HepG2 (cell line): Measurements from ENCODE around the gene HPS4. TPM values are rescaled to one million over a fixed set of nuclear protein-coding genes. Genes with fewer than 3 reads are reported as not detected.

Experiments used
- ATAC-seq: fragments of 200-7000 bp; cut with Tn5 transposase; 3 replicates; pipeline ENCODE4 v1.9.1; 2020; ENCODE audit warnings: mild to moderate bottlenecking, moderate library complexity
- BruUV-seq: library from RNA; stranded (reverse); fragments of 400-500 nt; replicated peaks from 2 replicates; lab custom pipeline; 2021; lab: Mats Ljungman, UMichigan
- CTCF ChIA-PET: fragments of 300-600 bp; formaldehyde crosslinking; extraction: SDS; loops from one replicate; lab custom pipeline; 2021; ENCODE audit warnings: low total read pairs, inconsistent platforms, low intra/inter-chr PET ratio; lab: Yijun Ruan, JAX
- POLR2A ChIA-PET: fragments of 350-600 bp; sonication (Branson Sonifier 250); formaldehyde crosslinking; loops from one replicate; lab custom pipeline; 2020; ENCODE audit warnings: antibody characterized with exemption, inconsistent platforms; lab: Yijun Ruan, JAX
- DNase-seq: peaks from one replicate; pipeline ENCODE4 v3.0.0-alpha.2; 2015; ENCODE audit warnings: low spot score
- FAIRE-seq: peaks from 3 replicates; lab custom pipeline; 2011; peaks lifted over from hg19 to GRCh38; lab: Jason Lieb, UNC
- H2AFZ ChIP-seq: one replicate; pipeline ENCODE4 v1.6.1; 2011; ENCODE audit warnings: low read length, inconsistent platforms
- H3K27ac ChIP-seq: fragments of 300-600 bp; 3 replicates; pipeline ENCODE4 v1.8.0; 2011; ENCODE audit warnings: mixed run types, mild to moderate bottlenecking, mixed read lengths, low read length, inconsistent platforms; ENCODE audit not compliant: insufficient read depth; ENCODE audit errors: extremely low read length
- H3K27me3 ChIP-seq, 2 experiments: fragments of 200-600 bp in 1 of 2; 2 replicates in 1 of 2; 3 replicates in 1 of 2; pipeline versions ENCODE4 v1.6.0 to v1.8.0; 2011; ENCODE audit warnings: low read length in 2 of 2, mild to moderate bottlenecking in 2 of 2, moderate library complexity in 2 of 2, inconsistent platforms in 1 of 2; ENCODE audit not compliant: insufficient read depth in 2 of 2, control insufficient read depth in 1 of 2
- H3K36me3 ChIP-seq, 2 experiments: fragments of 200-600 bp in 1 of 2; replicated peaks in 1 of 2; 2 replicates in 1 of 2; 3 replicates in 1 of 2; pipeline versions ENCODE4 v1.5.1 to v1.8.0; 2011; ENCODE audit warnings: low read length in 2 of 2, inconsistent platforms in 1 of 2; ENCODE audit not compliant: insufficient read depth in 2 of 2, control insufficient read depth in 1 of 2
- H3K4me1 ChIP-seq: 2 replicates; pipeline ENCODE4 v1.5.1; 2012; ENCODE audit warnings: low read length, inconsistent platforms; ENCODE audit not compliant: insufficient read depth
- H3K4me2 ChIP-seq: 2 replicates; pipeline ENCODE4 v1.6.0; 2011; ENCODE audit warnings: low read depth, low read length, inconsistent platforms
- H3K4me3 ChIP-seq, 3 experiments: fragments of 200-600 bp in 1 of 3; sonication (generic), shearing (Covaris generic) in 1 of 3; replicated peaks in 1 of 3; 2 replicates each; pipeline ENCODE4 v1.5.1; 2011 to 2016; ENCODE audit warnings: low read length in 3 of 3, inconsistent platforms in 2 of 3, low read depth in 2 of 3, mild to moderate bottlenecking in 2 of 3, control low read depth in 1 of 3, mixed read lengths in 1 of 3; ENCODE audit not compliant: insufficient read depth in 1 of 3
- H3K79me2 ChIP-seq: one replicate; pipeline ENCODE4 v1.6.1; 2011; ENCODE audit warnings: low read length, inconsistent platforms; ENCODE audit not compliant: insufficient read depth
- H3K9ac ChIP-seq: 2 replicates; pipeline ENCODE4 v1.6.0; 2011; ENCODE audit warnings: mild to moderate bottlenecking, low read depth, low read length, inconsistent platforms; ENCODE audit not compliant: insufficient read depth
- H3K9me3 ChIP-seq: 2 replicates; pipeline ENCODE4 v1.5.1; 2012; ENCODE audit warnings: mild to moderate bottlenecking, low read length
- H4K20me1 ChIP-seq: 2 replicates; pipeline ENCODE4 v1.6.0; 2011; ENCODE audit warnings: inconsistent platforms, mild to moderate bottlenecking, low read length, moderate library complexity; ENCODE audit not compliant: insufficient read depth
- ARHGAP35 ChIP-seq: sonication (generic); formaldehyde crosslinking; IDR thresholded peaks from 2 replicates; pipeline ENCODE4 v1.9.0; 2022; ENCODE audit warnings: mild to moderate bottlenecking, inconsistent platforms, moderate library complexity, missing genetic modification reagents, borderline replicate concordance
- CBFB ChIP-seq: sonication (generic); formaldehyde crosslinking; IDR thresholded peaks from 2 replicates; pipeline ENCODE4 v1.4.0; 2020; ENCODE audit warnings: missing genetic modification reagents
- CTCF ChIP-seq: sonication (generic); formaldehyde crosslinking; IDR thresholded peaks from 2 replicates; pipeline ENCODE4 v1.5.0; 2020; ENCODE audit warnings: mild to moderate bottlenecking, missing genetic modification reagents, moderate library complexity
- FOXP1 ChIP-seq, 2 experiments: fragments of 450-650 bp in 1 of 2; IDR thresholded peaks; 2 replicates each; pipeline ENCODE4 v1.6.1; 2017 to 2018; ENCODE audit warnings: antibody characterized with exemption in 1 of 2
- GPN1 ChIP-seq: sonication (generic); formaldehyde crosslinking; IDR thresholded peaks from 2 replicates; pipeline ENCODE4 v1.5.1; 2020; ENCODE audit warnings: missing genetic modification reagents, borderline replicate concordance
- HES4 ChIP-seq: sonication (generic); formaldehyde crosslinking; IDR thresholded peaks from 2 replicates; pipeline ENCODE4 v1.9.0; 2021; ENCODE audit warnings: mild to moderate bottlenecking, missing genetic modification reagents, borderline replicate concordance
- RAD21 ChIP-seq: fragments of 450-650 bp; formaldehyde crosslinking; IDR thresholded peaks from 2 replicates; pipeline ENCODE4 v1.5.0; 2020; ENCODE audit warnings: mild to moderate bottlenecking
- RNF219 ChIP-seq: sonication (generic); formaldehyde crosslinking; IDR thresholded peaks from 2 replicates; pipeline ENCODE4 v1.5.0; 2020; ENCODE audit warnings: mild to moderate bottlenecking, missing genetic modification reagents
- SMC3 ChIP-seq: IDR thresholded peaks from 2 replicates; pipeline ENCODE4 v1.6.1; 2011; ENCODE audit warnings: low read length, improper control_type of control experiment
- STAG1 ChIP-seq: sonication (generic); formaldehyde crosslinking; IDR thresholded peaks from 2 replicates; pipeline ENCODE4 v1.4.0; 2020; ENCODE audit warnings: missing genetic modification reagents
- WIZ ChIP-seq: sonication (generic); formaldehyde crosslinking; IDR thresholded peaks from 2 replicates; pipeline ENCODE4 v1.5.1; 2020; ENCODE audit warnings: mild to moderate bottlenecking, missing genetic modification reagents
- ZNF235 ChIP-seq: sonication (generic); formaldehyde crosslinking; IDR thresholded peaks from 2 replicates; pipeline ENCODE4 v1.8.1; 2023; ENCODE audit warnings: mild to moderate bottlenecking, missing genetic modification reagents, borderline replicate concordance
- ZNF253 ChIP-seq: sonication (generic); formaldehyde crosslinking; IDR thresholded peaks from 2 replicates; pipeline ENCODE4 v1.8.0; 2022; ENCODE audit warnings: mild to moderate bottlenecking, missing genetic modification reagents, borderline replicate concordance
- ZNF382 ChIP-seq: sonication (generic); formaldehyde crosslinking; IDR thresholded peaks from 2 replicates; pipeline ENCODE4 v1.5.0; 2020; ENCODE audit warnings: missing genetic modification reagents, mild to moderate bottlenecking, borderline replicate concordance
- ZNF549 ChIP-seq: sonication (generic); formaldehyde crosslinking; IDR thresholded peaks from 2 replicates; pipeline ENCODE4 v1.5.0; 2020; ENCODE audit warnings: missing genetic modification reagents
- ZNF558 ChIP-seq: sonication (generic); formaldehyde crosslinking; IDR thresholded peaks from 2 replicates; pipeline ENCODE4 v1.9.0; 2022; ENCODE audit warnings: mild to moderate bottlenecking, missing genetic modification reagents, borderline replicate concordance
- ZNF615 ChIP-seq: sonication (generic); formaldehyde crosslinking; IDR thresholded peaks from 2 replicates; pipeline ENCODE4 v1.5.0; 2020; ENCODE audit warnings: mild to moderate bottlenecking, missing genetic modification reagents, borderline replicate concordance
- ZNF768 ChIP-seq: sonication (generic); formaldehyde crosslinking; IDR thresholded peaks from 2 replicates; pipeline ENCODE4 v1.4.0; 2020; ENCODE audit warnings: missing genetic modification reagents
- ZSCAN5A ChIP-seq: sonication (generic); formaldehyde crosslinking; IDR thresholded peaks from 2 replicates; pipeline ENCODE4 v1.8.0; 2022; ENCODE audit warnings: mild to moderate bottlenecking, missing genetic modification reagents, borderline replicate concordance
- WGBS: methylation state at CpG from one replicate; pipeline ENCODE4 v1.1.6; 2017; ENCODE audit warnings: low lambda C conversion rate; 5-methylcytosine and 5-hydroxymethylcytosine counted together
- in situ Hi-C: cut with HindIII; loops from 2 replicates; pipeline ENCODE4 v1.10.0; 2017; ENCODE audit warnings: low pct_unique_long_range_greater_than_20kb; ENCODE audit not compliant: extremely low pct_ligation_motif_present
- intact Hi-C: fragments of 100-400 bp; cut with micrococcal nuclease; formaldehyde crosslinking; loops from one replicate; pipeline ENCODE4 v1.10.0; 2022; ENCODE audit not compliant: unreplicated experiment
- polyA plus RNA-seq, 8 experiments: library from polyadenylated mRNA; depleted of rRNA in 3 of 8; stranded (reverse) in 7 of 8; unstranded in 1 of 8; fragments of >200 nt; fragmentation: Illumina TruSeq in 4 of 8; extraction: Trizol in 4 of 8; gene quantifications; 2 replicates each; pipeline versions ENCODE4 v1.2.1 to v1.2.3, GENCODE V29; 2011 to 2016; ENCODE audit warnings: low read depth in 4 of 8, missing spikeins in 1 of 8, mixed read lengths in 1 of 8; ENCODE audit not compliant: insufficient read depth in 1 of 8
- total RNA-seq, 5 experiments: library from RNA; depleted of rRNA; stranded (reverse); fragments of >200 nt; fragmentation: Illumina TruSeq; extraction: Trizol; gene quantifications; 2 replicates each; pipeline ENCODE4 v1.2.3, GENCODE V29; 2016; ENCODE audit warnings: low read depth in 1 of 5

The HPS4 gene
- total and polyA plus RNA-seq, 2 of the 13 experiments (the other 11 are each of a cell fraction or from before 2014, with no cell fraction given) = 27.4 to 34.0 TPM

- no peak overlapping the region for H3K4me2 ChIP-seq
- BruUV-seq = no TSS peak
- FAIRE-seq (peak; percentile 70), DNase-seq (no peak), ATAC-seq (peak; percentile 75)
- no peaks in the 10 kb centered on the region for H4K20me1 ChIP-seq
- CTCF ChIA-PET = no interaction called here
- intact Hi-C loops (no loop called here), in situ Hi-C loops (no loop called here)
- WGBS = 90% methylated on average over 3 of the region's 3 CpGs
- H3K9ac ChIP-seq = no peak overlapping the region
- no peaks in the 10 kb centered on the region for H3K9me3 ChIP-seq
- no peaks in the 10 kb centered on the region for H3K27me3 ChIP-seq
- POLR2A ChIA-PET = interaction anchor here (0.7 to 1.3 kb wide), 2 partner anchors 9 to 19 kb away, joined by 4 read pairs; partner anchors contain the start of genes HPS4, SRRD and TFIP11
- H3K4me1 ChIP-seq = no peaks in the 10 kb centered on the region
- no peak overlapping the region for H3K27ac ChIP-seq
- H3K4me3 ChIP-seq = no peak overlapping the region
- H3K79me2 ChIP-seq = no peaks in the 10 kb centered on the region
- H2AFZ ChIP-seq = no peak overlapping the region
- peaks cover 27 to 75% of the 10 kb centered on the region in 2 experiments for H3K36me3 ChIP-seq
- TF ChIP-seq ZNF615 = no peak
- TF ChIP-seq ZNF558 (CRISPR knock-in tag) = no peak
- TF ChIP-seq FOXP1 (IDR thresholded peaks at IDR 0.05) = no peak
- no peak for TF ChIP-seq FOXP1 (CRISPR knock-in tag; IDR thresholded peaks at IDR 0.05)
- TF ChIP-seq ZSCAN5A (CRISPR knock-in tag) = no peak
- TF ChIP-seq ARHGAP35 (CRISPR knock-in tag) = no peak
- TF ChIP-seq STAG1 (CRISPR knock-in tag) = peak; percentile 58
- peak; percentile 37; the same call in 1 of the 2 replicates for TF ChIP-seq RAD21
- TF ChIP-seq ZNF549 = no peak
- no peak for TF ChIP-seq GPN1 (CRISPR knock-in tag)
- TF ChIP-seq ZNF768 (CRISPR knock-in tag) = no peak
- TF ChIP-seq WIZ (CRISPR knock-in tag) = no peak
- peak; percentile 63 for TF ChIP-seq CTCF (CRISPR knock-in tag)
- no peak for TF ChIP-seq ZNF382 (CRISPR knock-in tag)
- TF ChIP-seq HES4 (CRISPR knock-in tag) = no peak
- TF ChIP-seq ZNF235 = no peak
- no peak for TF ChIP-seq CBFB (CRISPR knock-in tag)
- TF ChIP-seq RNF219 (CRISPR knock-in tag) = no peak
- TF ChIP-seq SMC3 = peak; percentile 70; the same call in 1 of the 2 replicates
- no peak for TF ChIP-seq ZNF253 (CRISPR knock-in tag)
These were observed 19.3 kb upstream of the HPS4 start for GRCh38 chr22:26502688-26503561.
